GM12878 (cell line): ENCODE data around the gene KCNQ1. TPM values are rescaled to one million over a fixed set of nuclear protein-coding genes. Genes with fewer than 3 reads are reported as not detected.

Experiments
- ATAC-seq: fragments of 200-7000 bp; cut with Tn5 transposase; 3 replicates; pipeline ENCODE4 v1.9.1; 2020; ENCODE audit warnings: mild to moderate bottlenecking, moderate library complexity
- BruUV-seq: library from RNA; stranded (reverse); fragments of 400-500 nt; replicated peaks from 2 replicates; lab custom pipeline; 2021; lab: Mats Ljungman, UMichigan
- CTCF ChIA-PET: fragments of 300-600 bp; sonication (Branson Sonifier 250); formaldehyde crosslinking; extraction: SDS; loops from one replicate; lab custom pipeline; 2021; ENCODE audit warnings: inconsistent platforms; lab: Yijun Ruan, JAX
- POLR2A ChIA-PET: fragments of 350-600 bp; formaldehyde crosslinking; extraction: SDS; loops from one replicate; lab custom pipeline; 2021; ENCODE audit warnings: inconsistent platforms; lab: Charles Lee
- RAD21 ChIA-PET: fragments of 300-600 bp; sonication (Branson Sonifier 250); formaldehyde crosslinking; loops from one replicate; lab custom pipeline; 2023; ENCODE audit warnings: antibody characterized with exemption; ENCODE audit not compliant: unreplicated experiment; lab: Charles Lee
- SMC1A ChIA-PET: fragments of 300-600 bp; sonication (Branson Sonifier 250); formaldehyde crosslinking; loops from one replicate; lab custom pipeline; 2023; ENCODE audit not compliant: unreplicated experiment, uncharacterized antibody; lab: Charles Lee
- DNase-seq: peaks from one replicate; pipeline ENCODE4 v3.0.0-alpha.2; 2011; ENCODE audit warnings: low read depth, low spot score
- FAIRE-seq: peaks from 3 replicates; lab custom pipeline; 2011; peaks lifted over from hg19 to GRCh38; lab: Jason Lieb, UNC
- H2AFZ ChIP-seq: 2 replicates; pipeline ENCODE4 v1.6.0; 2011; ENCODE audit warnings: low read depth, low read length, control low read depth; ENCODE audit not compliant: control insufficient read depth
- H3K27ac ChIP-seq: 2 replicates; pipeline ENCODE4 v1.5.1; 2011; ENCODE audit warnings: control low read depth; ENCODE audit not compliant: control insufficient read depth, insufficient read depth
- H3K27me3 ChIP-seq, 2 experiments: replicated peaks in 1 of 2; 2 replicates each; pipeline versions ENCODE4 v1.6.0 to v1.6.1; 2011; ENCODE audit warnings: low read length in 1 of 2; ENCODE audit not compliant: control insufficient read depth in 2 of 2, insufficient read depth in 2 of 2
- H3K36me3 ChIP-seq, 2 experiments: 2 replicates each; pipeline ENCODE4 v1.5.1; 2011; ENCODE audit warnings: low read length in 1 of 2; ENCODE audit not compliant: control insufficient read depth in 2 of 2, insufficient read depth in 2 of 2
- H3K4me1 ChIP-seq: 2 replicates; pipeline ENCODE4 v1.6.1; 2011; ENCODE audit warnings: mild to moderate bottlenecking, low read length, moderate library complexity, mixed read lengths; ENCODE audit not compliant: control insufficient read depth, insufficient read depth
- H3K4me2 ChIP-seq: 2 replicates; pipeline ENCODE4 v1.6.0; 2011; ENCODE audit warnings: control low read depth; ENCODE audit not compliant: control insufficient read depth, insufficient read depth
- H3K4me3 ChIP-seq: fragments of 200-600 bp; sonication (generic); 2 replicates; pipeline ENCODE4 v1.5.1; 2016
- H3K79me2 ChIP-seq: 2 replicates; pipeline ENCODE4 v1.6.0; 2011; ENCODE audit warnings: low read length; ENCODE audit not compliant: control insufficient read depth, insufficient read depth
- H3K9ac ChIP-seq: 2 replicates; pipeline ENCODE4 v1.8.0; 2011; ENCODE audit warnings: low read length, control low read depth, mixed read lengths; ENCODE audit not compliant: control insufficient read depth, insufficient read depth
- H3K9me3 ChIP-seq: replicated peaks from 3 replicates; pipeline ENCODE4 v1.5.1; 2011; ENCODE audit warnings: mild to moderate bottlenecking, low read length; ENCODE audit not compliant: control insufficient read depth, insufficient read depth
- H4K20me1 ChIP-seq: 2 replicates; pipeline ENCODE4 v1.6.0; 2011; ENCODE audit not compliant: control insufficient read depth, insufficient read depth
- ATF3 ChIP-seq: IDR thresholded peaks from 2 replicates; pipeline ENCODE4 v1.6.1; 2011; ENCODE audit warnings: low read depth, mild to moderate bottlenecking, low read length, moderate library complexity, borderline replicate concordance; ENCODE audit errors: extremely low read depth
- MLLT1 ChIP-seq: fragments of 450-650 bp; IDR thresholded peaks from 2 replicates; pipeline ENCODE4 v1.6.1; 2016; ENCODE audit warnings: mild to moderate bottlenecking
- RELA ChIP-seq: fragments of 450-650 bp; IDR thresholded peaks from 2 replicates; pipeline ENCODE4 v1.8.0; 2014; ENCODE audit warnings: borderline replicate concordance; ENCODE audit not compliant: partially characterized antibody
- USF1 ChIP-seq: IDR thresholded peaks from 2 replicates; pipeline ENCODE4 v1.6.1; 2011; ENCODE audit warnings: borderline replicate concordance, low read depth, mild to moderate bottlenecking, moderate library complexity, mixed read lengths, low read length; ENCODE audit not compliant: insufficient read depth; ENCODE audit errors: extremely low read length
- WGBS: methylation state at CpG from one replicate; pipeline ENCODE4 v1.1.6; 2016; ENCODE audit warnings: low lambda C conversion rate; ENCODE audit not compliant: insufficient replicate concordance, insufficient coverage; ENCODE audit errors: missing lambda C conversion rate; 5-methylcytosine and 5-hydroxymethylcytosine counted together
- in situ Hi-C: fragments of 300-500 bp; cut with MboI; formaldehyde crosslinking; loops from 9 replicates; pipeline ENCODE4 v1.14.3; 2018; ENCODE audit warnings: mixed read lengths
- intact Hi-C: fragments of 100-400 bp; cut with micrococcal nuclease; formaldehyde crosslinking; loops from one replicate; pipeline ENCODE4 v1.14.2; 2022; ENCODE audit not compliant: unreplicated experiment
- polyA plus RNA-seq, 11 experiments: library from polyadenylated mRNA; depleted of rRNA in 4 of 11; unstranded in 6 of 11; stranded (reverse) in 5 of 11; fragments of >200 nt; fragmentation: Nextera tagmentation in 4 of 11; fragmentation: Illumina TruSeq in 1 of 11; extraction: Ambion mirVana in 4 of 11; extraction: Trizol in 1 of 11; gene quantifications; 1 replicate in 1 of 11; 2 replicates in 10 of 11; pipeline versions ENCODE4 v1.2.1 to v1.2.3, GENCODE V29; 2011 to 2016; ENCODE audit warnings: inconsistent platforms in 2 of 11, missing spikeins in 2 of 11, low read depth in 1 of 11
- total RNA-seq, 4 experiments: library from RNA; depleted of rRNA in 3 of 4; stranded (reverse); fragments of >200 nt in 3 of 4; fragmentation: Illumina TruSeq in 1 of 4; extraction: Trizol in 1 of 4; gene quantifications; 2 replicates each; pipeline versions ENCODE4 v1.2.1 to v1.2.3, GENCODE V29; 2013 to 2021

Gene KCNQ1
- total and polyA plus RNA-seq, 10 of the 15 experiments (the other 5 are each of a cell fraction or from before 2014, with no cell fraction given): 0.03 to 0.15 (median 0.12) TPM; not detected in 7

- TF ChIP-seq MLLT1 (no peak), RELA (no peak)
- TF ChIP-seq, all 136 proteins: peak for 0
Observed at GRCh38 chr11:2797741-2798361, 353.0 kb downstream of the KCNQ1 start (continued).

- Histone ChIP-seq H3K9me3 (no peaks in the 10 kb centered on the region), H3K4me1 (no peaks in the 10 kb centered on the region), H3K79me2 (no peaks in the 10 kb centered on the region), H3K27me3 (no peaks in the 10 kb centered on the region), H2AFZ (no peak overlapping the region), H4K20me1 (no peaks in the 10 kb centered on the region), H3K9ac (no peak overlapping the region), H3K4me3 (no peak overlapping the region), H3K27ac (no peak overlapping the region), H3K36me3 (no peaks in the 10 kb centered on the region), H3K4me2 (no peak overlapping the region)
- no peak for FAIRE-seq
- ChIA-PET RAD21 (no interaction called here), CTCF (no interaction called here), POLR2A (no interaction called here), SMC1A (no interaction called here)
- 45% methylated on average over 17 of the region's 17 CpGs for WGBS
- no peak for DNase-seq
- TF ChIP-seq USF1 (no peak), ATF3 (no peak)
- intact Hi-C loops: no loop called here
- no peak for ATAC-seq
- in situ Hi-C loops: no loop called here
- no TSS peak for BruUV-seq
Observed at GRCh38 chr11:2798951-2799761, 354.3 kb downstream of the KCNQ1 start.
